GM13976 (cell line): ENCODE data around the gene POGLUT2.

Experiments used
- DNase-seq: peaks from one replicate; pipeline ENCODE4 v3.0.0; 2012; ENCODE audit warnings: low spot score
- CTCF ChIP-seq: IDR thresholded peaks from 2 replicates; pipeline ENCODE4 v1.5.1; 2012; ENCODE audit warnings: borderline replicate concordance, mild to moderate bottlenecking; ENCODE audit not compliant: insufficient read depth; ENCODE audit errors: extremely low read depth, missing control alignments, control extremely low read depth
- in situ Hi-C: fragments of 300-500 bp; cut with MboI; formaldehyde crosslinking; loops from one replicate; pipeline ENCODE4 v1.12.0; 2022; ENCODE audit warnings: low sequenced_read_pairs, mixed read lengths, inconsistent platforms; ENCODE audit not compliant: unreplicated experiment

The POGLUT2 gene

DNA sequence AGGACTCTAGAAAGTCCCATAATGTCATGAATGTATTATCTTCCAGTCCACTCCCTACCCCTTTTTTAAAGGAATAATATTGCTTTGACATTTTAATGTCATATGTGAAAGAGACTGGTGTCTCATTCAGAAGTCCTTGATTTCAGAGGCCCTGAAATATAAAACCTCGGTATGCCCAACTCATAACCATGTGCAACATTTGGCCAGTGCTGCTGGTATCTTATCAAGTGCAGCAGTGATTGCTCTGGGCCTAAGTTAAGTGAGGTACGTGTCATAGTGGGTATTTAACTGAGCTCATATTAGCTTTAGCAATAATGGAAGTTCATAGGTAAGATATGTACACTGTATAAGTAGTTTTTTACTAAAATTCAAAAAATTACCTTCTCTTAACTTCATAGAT lies 39.9 kb downstream of the POGLUT2 start:
- TF ChIP-seq CTCF, result no peak
- in situ Hi-C loops, result no loop called here
- DNase-seq, result no peak

- no peak for DNase-seq
- TF ChIP-seq CTCF, result no peak
- in situ Hi-C loops, result no loop called here
Measured at GRCh38 chr13:102757006-102757405, 41.8 kb downstream of the POGLUT2 start.

- in situ Hi-C loops, result no loop called here
- TF ChIP-seq CTCF, result no peak
Measured at GRCh38 chr13:102751886-102752285, 46.9 kb downstream of the POGLUT2 start.

GRCh38 chr13:102742506-102742905 lies 56.3 kb downstream of the POGLUT2 start:
- in situ Hi-C loops, result no loop called here
- no peak for DNase-seq
- no peak for TF ChIP-seq CTCF

More at GRCh38 chr13:102751886-102752285, 46.9 kb downstream of the POGLUT2 start:
- DNase-seq, result no peak

- no peak for DNase-seq
- in situ Hi-C loops, result no loop called here
Measured at GRCh38 chr13:102742101-102742500, 56.7 kb downstream of the POGLUT2 start.

More at GRCh38 chr13:102742101-102742500, 56.7 kb downstream of the POGLUT2 start:
- TF ChIP-seq CTCF, result no peak
